Smooth muscle cell (in vitro differentiated cells): ENCODE data around the gene SLC17A1. TPM values are rescaled to one million over a fixed set of nuclear protein-coding genes. Genes with fewer than 3 reads are reported as not detected.

Experiments
- DNase-seq: peaks from one replicate; lab custom pipeline; 2025; ENCODE audit not compliant: unreplicated experiment; lab: John Stamatoyannopoulos, UW
- H2AFZ ChIP-seq: fragments of 200-600 bp; sonication (generic); 2 replicates; pipeline ENCODE4 v1.6.0; 2016; ENCODE audit warnings: antibody characterized with exemption, low read depth, mild to moderate bottlenecking
- H3F3A ChIP-seq: fragments of 200-600 bp; sonication (generic); 2 replicates; pipeline ENCODE4 v1.6.0; 2017; ENCODE audit warnings: antibody characterized with exemption, low read depth
- H3K27ac ChIP-seq: fragments of 200-600 bp; sonication (generic); 2 replicates; pipeline ENCODE4 v1.5.1; 2016; ENCODE audit warnings: low read depth, mild to moderate bottlenecking
- H3K27me3 ChIP-seq: fragments of 200-600 bp; sonication (generic); 2 replicates; pipeline ENCODE4 v1.6.1; 2016; ENCODE audit warnings: low read depth, mild to moderate bottlenecking
- H3K36me3 ChIP-seq: fragments of 200-600 bp; sonication (generic); 2 replicates; pipeline ENCODE4 v1.5.1; 2016; ENCODE audit warnings: low read depth
- H3K4me1 ChIP-seq: fragments of 200-600 bp; sonication (generic); 2 replicates; pipeline ENCODE4 v1.5.1; 2016; ENCODE audit warnings: low read depth
- H3K4me2 ChIP-seq: fragments of 200-600 bp; sonication (generic); 2 replicates; pipeline ENCODE4 v1.6.0; 2016; ENCODE audit warnings: mild to moderate bottlenecking
- H3K4me3 ChIP-seq: fragments of 200-600 bp; sonication (generic); 2 replicates; pipeline ENCODE4 v1.5.1; 2016; ENCODE audit warnings: mild to moderate bottlenecking
- H3K79me2 ChIP-seq: fragments of 200-600 bp; sonication (generic); 2 replicates; pipeline ENCODE4 v1.6.0; 2016; ENCODE audit warnings: low read depth, mild to moderate bottlenecking
- H3K9ac ChIP-seq: fragments of 200-600 bp; sonication (generic); 2 replicates; pipeline ENCODE4 v1.6.0; 2016; ENCODE audit warnings: low read depth
- H3K9me3 ChIP-seq: fragments of 200-600 bp; sonication (generic); replicated peaks from 2 replicates; pipeline ENCODE4 v1.5.1; 2016; ENCODE audit warnings: low read depth
- H4K20me1 ChIP-seq: fragments of 200-600 bp; sonication (generic); 2 replicates; pipeline ENCODE4 v1.6.0; 2016; ENCODE audit warnings: low read depth
- CTCF ChIP-seq: fragments of 200-600 bp; sonication (generic); IDR thresholded peaks from 2 replicates; pipeline ENCODE4 v1.5.1; 2017; ENCODE audit warnings: borderline replicate concordance, mild to moderate bottlenecking, antibody characterized with exemption; ENCODE audit not compliant: insufficient read depth, poor library complexity, severe bottlenecking
- WGBS: methylation state at CpG from one replicate; pipeline ENCODE4 v1.1.7; 2016; ENCODE audit warnings: low lambda C conversion rate; 5-methylcytosine and 5-hydroxymethylcytosine counted together
- polyA plus RNA-seq: library from polyadenylated mRNA; unstranded; fragments of >200 nt; fragmentation: Nextera tagmentation; extraction: Ambion mirVana; gene quantifications from 2 replicates; pipeline ENCODE4 v1.2.1, GENCODE V29; 2016
- total RNA-seq: library from RNA; depleted of rRNA; stranded (reverse); fragments of >200 nt; gene quantifications from 2 replicates; pipeline ENCODE4 v1.2.3, GENCODE V29; 2014

The SLC17A1 gene
- total and polyA plus RNA-seq, 2 experiments from 2014 or later = not detected

DNA sequence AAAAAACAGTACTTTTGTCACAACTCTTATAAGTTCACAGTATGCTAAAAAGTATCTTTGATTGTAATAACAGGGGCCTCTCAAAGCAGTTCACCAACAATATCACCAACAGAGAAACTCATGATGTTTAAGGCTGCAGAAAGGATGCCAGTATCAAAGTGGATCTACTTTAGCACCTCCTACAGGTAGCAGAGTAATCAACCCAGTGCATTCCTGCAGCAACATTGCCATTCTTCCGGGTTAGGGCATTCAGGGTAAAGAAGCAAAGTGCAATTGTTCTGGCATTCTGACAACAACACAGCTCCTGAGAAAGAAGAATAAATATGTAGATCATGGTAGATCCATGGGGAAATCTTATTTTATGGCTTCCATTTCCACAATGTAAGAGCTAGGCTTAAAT, 84.9 kb downstream of the SLC17A1 start:
- no peaks in the 10 kb centered on the region for H4K20me1 ChIP-seq
- H3K9me3 ChIP-seq = no peaks in the 10 kb centered on the region
- no peak overlapping the region for H3K9ac ChIP-seq
- DNase-seq = no peak
- H3K4me2 ChIP-seq = no peak overlapping the region
- no peaks in the 10 kb centered on the region for H3K36me3 ChIP-seq
- no peaks in the 10 kb centered on the region for H3K27me3 ChIP-seq
- TF ChIP-seq CTCF = no peak
- no peak overlapping the region for H3K4me3 ChIP-seq
- H3K27ac ChIP-seq = no peak overlapping the region
- no peaks in the 10 kb centered on the region for H3K4me1 ChIP-seq
- 74% methylated on average over 1 of the region's 1 CpG for WGBS
- H2AFZ ChIP-seq = no peak overlapping the region
- H3F3A ChIP-seq = no peaks in the 10 kb centered on the region
- H3K79me2 ChIP-seq = no peaks in the 10 kb centered on the region

DNA sequence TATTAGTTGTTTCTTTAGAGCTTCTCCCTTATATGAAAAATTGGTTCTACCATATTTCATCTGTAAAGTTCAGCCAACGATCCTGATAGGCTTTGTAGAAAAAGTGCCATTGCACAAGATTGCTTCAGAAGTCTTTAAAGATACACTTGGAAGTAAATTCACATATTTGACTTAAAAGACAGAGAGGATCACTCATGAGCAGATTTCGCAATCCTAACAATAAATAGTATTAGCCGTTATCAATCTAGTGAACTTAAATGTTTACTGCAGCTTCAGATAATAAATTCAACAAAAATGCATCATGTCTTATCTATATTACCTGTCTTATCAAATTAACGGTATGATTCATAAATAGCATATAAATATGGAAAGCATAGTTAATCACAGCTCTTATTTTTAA, 86.0 kb downstream of the SLC17A1 start:
- H3K79me2 ChIP-seq = no peaks in the 10 kb centered on the region
- no peak overlapping the region for H3K4me3 ChIP-seq
- H3K4me2 ChIP-seq = no peak overlapping the region
- H3K4me1 ChIP-seq = no peaks in the 10 kb centered on the region
- H2AFZ ChIP-seq = no peak overlapping the region
- 87% methylated on average over 4 of the region's 4 CpGs for WGBS
- no peak overlapping the region for H3K27ac ChIP-seq
- H3K36me3 ChIP-seq = no peaks in the 10 kb centered on the region
- no peaks in the 10 kb centered on the region for H3K9me3 ChIP-seq
- H3K27me3 ChIP-seq = no peaks in the 10 kb centered on the region
- H3F3A ChIP-seq = no peaks in the 10 kb centered on the region
- no peak overlapping the region for H3K9ac ChIP-seq
- no peaks in the 10 kb centered on the region for H4K20me1 ChIP-seq
- DNase-seq = no peak
- TF ChIP-seq CTCF = no peak

DNA sequence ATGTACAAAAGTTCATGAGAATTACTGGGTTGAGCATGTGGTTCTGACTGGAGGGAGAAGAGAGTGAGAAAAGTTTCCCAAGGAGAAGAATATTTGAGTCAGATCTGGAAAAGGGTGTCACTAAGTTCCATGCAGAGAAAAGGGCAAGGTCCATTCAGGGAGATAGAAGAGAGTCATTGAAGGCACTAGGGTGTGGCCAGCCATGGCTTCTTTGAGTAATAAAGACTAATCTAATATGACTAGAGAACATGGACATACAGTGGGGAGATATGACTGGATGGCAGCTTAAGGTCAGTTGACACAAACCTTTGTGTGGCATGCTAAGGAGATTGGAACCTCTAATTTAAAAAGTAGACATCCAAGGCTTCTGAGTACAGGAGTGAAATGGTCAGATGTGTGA, 88.0 kb downstream of the SLC17A1 start:
- Histone ChIP-seq H3K9ac (no peak overlapping the region), H3K79me2 (no peaks in the 10 kb centered on the region), H3K27me3 (no peaks in the 10 kb centered on the region), H2AFZ (no peak overlapping the region), H3K9me3 (no peaks in the 10 kb centered on the region), H4K20me1 (no peaks in the 10 kb centered on the region), H3K36me3 (no peaks in the 10 kb centered on the region), H3K4me1 (no peaks in the 10 kb centered on the region), H3F3A (no peaks in the 10 kb centered on the region), H3K4me3 (no peak overlapping the region), H3K27ac (no peak overlapping the region), H3K4me2 (no peak overlapping the region)
- DNase-seq = no peak
- no peak for TF ChIP-seq CTCF

DNA sequence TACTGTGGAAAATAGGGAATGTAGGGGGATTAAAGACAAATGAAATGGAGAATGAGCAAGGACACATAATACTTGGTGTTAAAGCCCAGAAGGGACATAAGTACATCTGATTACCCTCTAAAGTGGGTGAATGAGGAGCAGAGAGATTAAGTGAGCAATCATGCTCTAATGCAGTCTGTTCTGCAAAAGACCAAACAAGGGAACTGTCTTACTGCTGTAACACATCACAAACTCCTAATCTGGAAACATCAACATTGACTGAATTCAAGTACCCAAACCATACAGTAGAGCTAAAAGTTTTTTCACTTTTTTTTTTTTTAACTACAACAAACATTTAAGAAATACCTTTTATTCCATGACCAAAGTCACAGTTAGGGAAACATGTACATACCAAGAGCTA, 96.6 kb downstream of the SLC17A1 start:
- no peak for DNase-seq
- no peak for TF ChIP-seq CTCF
- Histone ChIP-seq H2AFZ (no peak overlapping the region), H3K4me3 (no peak overlapping the region), H3K9ac (no peak overlapping the region), H3K79me2 (no peaks in the 10 kb centered on the region), H3K27me3 (no peaks in the 10 kb centered on the region), H3K4me2 (no peak overlapping the region), H3K36me3 (no peaks in the 10 kb centered on the region), H3F3A (no peaks in the 10 kb centered on the region), H3K27ac (no peak overlapping the region), H4K20me1 (no peaks in the 10 kb centered on the region), H3K9me3 (no peaks in the 10 kb centered on the region), H3K4me1 (no peaks in the 10 kb centered on the region)

Other genes with a start within 250 kb of the SLC17A1 start
- gene SCGN, start 179.8 kb downstream of the SLC17A1 start, total RNA-seq = not detected in 2 replicates
- gene SCGN, start 179.8 kb downstream of the SLC17A1 start, polyA plus RNA-seq = not detected in 2 replicates
- gene SLC17A4, start 77.3 kb downstream of the SLC17A1 start, total RNA-seq = not detected in 2 replicates
- not detected in 2 replicates for gene SLC17A4, start 77.3 kb downstream of the SLC17A1 start, polyA plus RNA-seq
- gene SLC17A3, start 42.2 kb upstream of the SLC17A1 start, total RNA-seq = not detected in 2 replicates
- gene SLC17A3, start 42.2 kb upstream of the SLC17A1 start, polyA plus RNA-seq = not detected in 2 replicates
- gene SLC17A2, start 98.6 kb upstream of the SLC17A1 start, total RNA-seq = not detected in 2 replicates
- gene SLC17A2, start 98.6 kb upstream of the SLC17A1 start, polyA plus RNA-seq = not detected in 2 replicates
- 9.1 and 9.8 TPM in 2 replicates for gene TRIM38, start 130.8 kb upstream of the SLC17A1 start, total RNA-seq
- gene TRIM38, start 130.8 kb upstream of the SLC17A1 start, polyA plus RNA-seq = 6.1 and 7.2 TPM in 2 replicates